Loucy (cell line): ENCODE measurements around the gene HDX.

Experiments used
- EZH2phosphoT487 ChIP-seq: fragments of 200-600 bp; IDR thresholded peaks from 2 replicates; pipeline ENCODE4 v1.6.1; 2018; ENCODE audit warnings: antibody characterized with exemption, mild to moderate bottlenecking, moderate library complexity, borderline replicate concordance
- TF ChIP-seq, protein P1 (sequence below): fragments of 200-600 bp; sonication (generic); conservative IDR thresholded peaks from 2 replicates; pipeline ENCODE4 v1.5.1; 2014; ENCODE audit warnings: mild to moderate bottlenecking, antibody characterized with exemption, low read length

DNA sequence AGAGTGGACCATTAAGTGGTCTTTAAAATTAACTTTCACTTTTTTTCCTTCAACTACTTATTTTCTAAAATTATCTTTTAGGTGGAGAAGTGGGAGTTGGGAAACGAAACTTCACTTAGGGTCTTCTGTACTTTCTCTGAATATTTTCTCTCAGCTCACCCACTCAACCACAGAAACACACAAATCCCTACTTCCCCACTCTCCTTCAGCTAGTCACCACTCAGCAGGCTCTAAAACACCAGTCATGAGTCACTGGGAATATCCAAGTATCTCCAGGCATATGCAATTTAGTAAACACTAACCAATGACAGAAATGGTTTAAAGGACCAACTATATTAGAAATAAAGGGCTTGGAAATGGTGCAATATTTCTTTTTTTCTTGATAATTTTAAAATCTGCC, 161.3 kb downstream of the HDX start:
- TF ChIP-seq, protein P1, sequence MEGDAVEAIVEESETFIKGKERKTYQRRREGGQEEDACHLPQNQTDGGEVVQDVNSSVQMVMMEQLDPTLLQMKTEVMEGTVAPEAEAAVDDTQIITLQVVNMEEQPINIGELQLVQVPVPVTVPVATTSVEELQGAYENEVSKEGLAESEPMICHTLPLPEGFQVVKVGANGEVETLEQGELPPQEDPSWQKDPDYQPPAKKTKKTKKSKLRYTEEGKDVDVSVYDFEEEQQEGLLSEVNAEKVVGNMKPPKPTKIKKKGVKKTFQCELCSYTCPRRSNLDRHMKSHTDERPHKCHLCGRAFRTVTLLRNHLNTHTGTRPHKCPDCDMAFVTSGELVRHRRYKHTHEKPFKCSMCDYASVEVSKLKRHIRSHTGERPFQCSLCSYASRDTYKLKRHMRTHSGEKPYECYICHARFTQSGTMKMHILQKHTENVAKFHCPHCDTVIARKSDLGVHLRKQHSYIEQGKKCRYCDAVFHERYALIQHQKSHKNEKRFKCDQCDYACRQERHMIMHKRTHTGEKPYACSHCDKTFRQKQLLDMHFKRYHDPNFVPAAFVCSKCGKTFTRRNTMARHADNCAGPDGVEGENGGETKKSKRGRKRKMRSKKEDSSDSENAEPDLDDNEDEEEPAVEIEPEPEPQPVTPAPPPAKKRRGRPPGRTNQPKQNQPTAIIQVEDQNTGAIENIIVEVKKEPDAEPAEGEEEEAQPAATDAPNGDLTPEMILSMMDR, result no peak
- TF ChIP-seq EZH2phosphoT487, result no peak
